HK-2 (cell line): Measurements from ENCODE around the gene IZUMO4.
A peak's percentile ranks its signal among the peaks of the same experiment; 100 is the strongest.
"Not testable (repeated sequence)": the region's sequence is repeated elsewhere in the genome, so short reads cannot be mapped to it uniquely, and the experiment has no call there.

Experiments used
- DNase-seq: peaks from one replicate; pipeline ENCODE4 v3.0.0-alpha.2; 2018; ENCODE audit not compliant: unreplicated experiment

IZUMO4 gene

DNA sequence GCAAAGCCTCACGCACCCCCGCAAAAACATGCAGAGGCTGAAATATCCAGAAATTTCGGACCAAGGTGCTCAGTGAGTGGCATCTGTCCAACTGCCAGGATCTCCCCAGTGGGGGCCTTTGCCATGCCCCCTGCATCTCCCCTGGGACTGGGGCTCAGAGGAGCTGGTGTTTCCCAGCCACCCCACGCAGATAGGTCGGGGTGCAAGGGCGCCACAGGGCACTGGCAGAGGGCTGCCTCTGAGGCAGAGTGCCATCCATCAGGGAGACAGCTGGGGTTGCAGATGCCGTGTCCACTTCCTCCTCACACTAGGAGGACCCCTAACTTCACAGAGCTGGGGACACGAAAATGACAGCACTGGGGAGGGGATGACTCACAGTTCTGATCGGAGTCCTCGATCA lies 26.3 kb downstream of the IZUMO4 start:
- no peak for DNase-seq

DNA sequence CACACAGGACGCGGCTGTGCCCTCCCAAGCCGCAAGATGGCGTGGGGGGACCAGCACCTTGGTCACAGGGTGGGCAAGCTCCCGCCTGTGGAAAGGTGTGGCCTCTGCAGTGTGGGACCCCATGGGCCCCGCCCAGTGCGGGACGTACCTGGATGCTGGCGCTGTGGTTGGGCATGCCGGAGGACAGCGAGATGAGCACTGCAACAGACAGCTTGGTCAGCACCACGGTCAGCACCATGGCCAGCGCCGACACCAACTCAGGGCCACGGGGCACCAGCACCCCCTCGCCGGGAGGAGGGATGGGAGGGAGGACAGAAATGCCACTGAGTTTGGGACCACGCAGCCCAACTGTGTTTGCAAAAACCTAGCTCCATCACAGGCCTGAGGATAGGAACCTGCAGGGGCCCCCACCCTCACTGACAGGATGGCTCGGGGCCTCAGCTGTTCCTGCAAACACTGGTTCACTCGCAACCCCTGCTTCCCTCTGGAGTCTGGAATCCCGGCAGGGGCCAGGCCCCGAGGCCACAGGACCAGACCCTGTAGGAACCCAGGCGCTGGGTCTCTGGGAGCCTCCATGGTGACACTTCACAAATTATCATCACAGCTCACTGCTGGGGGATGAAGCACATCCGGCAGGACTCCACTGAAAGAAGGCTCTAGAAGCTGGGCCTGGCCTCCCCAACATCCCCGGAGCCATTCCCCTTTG lies 27.1 kb downstream of the IZUMO4 start:
- peak; percentile 32 for DNase-seq

DNA sequence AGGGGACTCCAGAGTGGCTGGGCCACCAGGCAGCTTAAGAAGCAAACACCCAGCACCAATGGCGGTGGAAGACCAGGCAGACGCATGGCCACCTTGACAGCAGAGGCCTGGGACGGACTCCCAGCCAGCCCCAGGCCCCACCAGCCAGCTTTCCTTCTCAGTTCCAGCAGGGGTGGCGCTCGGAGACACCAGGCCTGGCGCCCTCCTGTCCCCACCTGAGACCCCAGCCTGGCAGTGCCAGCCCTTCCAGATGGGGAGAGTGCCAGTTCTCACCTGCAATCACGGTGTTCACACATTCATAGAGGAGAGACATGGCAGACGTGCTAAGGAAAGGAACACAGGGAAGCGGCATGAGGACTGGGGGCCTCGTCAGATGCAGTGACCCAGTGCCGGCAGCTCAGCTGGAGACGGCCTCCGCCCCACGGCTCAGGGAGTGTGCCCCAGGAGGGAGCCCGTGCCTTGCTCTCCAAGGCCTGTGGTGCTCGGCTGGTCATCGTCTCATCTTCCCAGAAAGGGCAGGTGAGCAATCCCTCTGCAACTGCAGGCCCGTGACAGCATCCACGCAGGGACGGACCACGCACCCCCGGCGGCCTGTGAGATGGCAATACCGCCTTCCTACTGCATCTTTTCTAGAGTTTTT lies 30.3 kb downstream of the IZUMO4 start:
- no peak for DNase-seq

DNA sequence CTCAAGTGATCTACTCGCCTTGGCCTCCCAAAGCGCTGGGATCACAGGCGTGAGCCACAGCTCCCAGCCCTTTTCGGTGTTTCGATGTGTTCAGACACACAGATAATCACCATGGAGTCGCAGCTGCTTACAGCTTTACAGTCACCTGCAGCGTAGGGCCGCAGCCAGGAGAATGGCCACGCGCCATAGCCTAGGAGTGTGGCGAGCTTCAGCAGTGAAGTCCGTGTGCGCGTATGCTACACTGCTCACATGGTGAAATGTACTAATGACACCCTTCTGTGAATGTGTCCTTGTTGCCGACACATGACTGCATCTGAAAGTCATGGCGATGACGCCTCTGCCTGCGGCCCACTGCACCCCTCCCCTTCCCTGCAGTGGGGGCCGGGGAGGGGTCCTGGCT lies 31.0 kb downstream of the IZUMO4 start:
- no peak for DNase-seq

DNA sequence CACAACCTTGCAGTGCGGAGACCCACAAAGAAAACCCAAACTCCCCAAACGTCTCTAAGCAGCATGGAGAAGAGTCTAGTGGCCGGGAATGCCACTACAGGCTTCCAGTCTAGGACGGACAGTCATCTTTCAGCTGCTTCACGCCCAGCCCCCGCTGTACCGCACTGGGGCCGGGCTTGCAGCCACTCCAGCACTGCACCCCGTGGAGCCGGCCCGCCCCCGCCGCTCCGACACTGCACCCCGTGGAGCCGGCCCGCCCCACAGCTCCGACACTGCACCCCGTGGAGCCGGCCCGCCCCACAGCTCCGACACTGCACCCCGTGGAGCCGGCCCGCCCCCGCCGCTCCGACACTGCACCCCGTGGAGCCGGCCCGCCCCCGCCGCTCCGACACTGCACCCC lies 31.5 kb downstream of the IZUMO4 start:
- not testable (repeated sequence) for DNase-seq

DNA sequence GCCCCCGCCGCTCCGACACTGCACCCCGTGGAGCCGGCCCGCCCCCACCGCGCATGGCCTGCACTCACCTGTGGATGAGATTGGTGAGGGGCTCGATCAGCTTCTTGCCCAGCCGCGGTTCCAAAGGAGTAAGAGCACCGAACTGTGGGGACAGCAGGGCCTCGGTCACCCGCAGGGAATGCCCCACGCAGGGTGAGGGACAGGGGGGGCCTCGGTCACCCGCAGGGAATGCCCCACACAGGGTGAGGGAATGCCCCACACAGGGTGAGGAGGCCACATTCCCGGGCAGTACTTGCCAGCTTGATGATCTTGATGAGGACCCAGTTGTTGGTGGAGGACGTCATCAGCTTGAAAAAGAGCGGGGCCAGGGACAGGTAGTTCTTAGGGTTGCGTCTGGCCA lies 32.3 kb downstream of the IZUMO4 start:
- no peak for DNase-seq

DNA sequence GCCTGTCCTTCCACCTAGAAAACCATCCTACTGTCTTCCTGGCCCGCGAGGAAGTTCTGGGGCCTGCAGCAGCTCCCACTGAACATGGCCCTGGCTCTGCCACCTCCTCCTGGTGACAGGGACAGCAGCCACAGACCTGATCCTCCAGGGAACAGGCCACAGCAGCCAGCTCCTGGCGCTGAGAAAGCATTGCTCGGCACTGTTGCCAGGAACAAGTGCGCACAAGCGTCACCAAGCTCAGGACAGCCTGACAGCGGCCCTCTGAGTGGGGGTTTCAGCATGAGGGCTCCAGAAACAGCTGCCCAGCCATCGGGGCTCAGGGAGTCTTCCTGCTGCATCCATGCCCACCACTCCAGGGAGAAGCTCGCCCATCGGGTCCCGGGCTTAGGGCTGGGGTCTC lies 32.8 kb downstream of the IZUMO4 start:
- DNase-seq: no peak

DNA sequence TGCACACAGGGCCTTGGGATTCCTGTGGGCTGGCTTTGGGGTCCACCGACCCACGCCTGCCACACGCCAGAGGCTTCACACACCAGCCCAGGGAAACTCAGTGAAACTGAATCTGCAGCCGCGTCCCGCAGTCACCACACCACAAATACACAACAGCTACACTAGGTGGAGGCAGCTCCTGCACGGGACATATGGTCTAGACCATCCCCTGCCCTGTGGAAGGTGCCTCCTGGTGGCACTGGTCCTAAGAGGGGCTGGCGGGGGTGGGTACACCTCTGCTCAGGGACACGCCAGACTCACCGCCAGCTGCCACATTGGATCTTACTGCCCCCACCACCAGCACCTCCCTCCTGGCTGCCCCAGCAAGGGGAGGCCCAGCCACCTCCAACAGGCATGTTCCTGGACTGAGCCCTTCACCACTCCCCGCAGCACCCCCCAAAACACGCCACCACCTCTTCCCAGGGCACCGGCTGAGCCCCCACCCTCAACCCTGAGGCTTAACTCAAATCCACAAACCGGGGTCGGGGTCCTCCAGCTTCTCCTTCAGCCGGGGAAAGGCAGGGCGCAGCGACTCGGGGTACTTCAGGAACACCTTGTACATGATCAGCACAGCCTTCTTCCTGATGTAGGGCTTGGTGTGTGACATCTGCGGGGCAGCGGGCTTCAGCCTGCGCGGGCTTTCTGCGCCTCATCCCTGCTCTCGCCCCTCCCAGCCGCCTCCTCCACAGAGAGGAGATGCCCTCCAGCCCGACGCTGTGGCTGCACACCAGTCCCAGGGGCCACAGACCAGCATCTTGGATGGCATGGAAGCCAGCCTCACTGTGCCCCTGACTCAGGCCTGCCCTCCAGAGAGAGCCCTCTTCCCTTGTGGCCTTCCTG lies 33.4 kb downstream of the IZUMO4 start:
- DNase-seq: no peak

DNA sequence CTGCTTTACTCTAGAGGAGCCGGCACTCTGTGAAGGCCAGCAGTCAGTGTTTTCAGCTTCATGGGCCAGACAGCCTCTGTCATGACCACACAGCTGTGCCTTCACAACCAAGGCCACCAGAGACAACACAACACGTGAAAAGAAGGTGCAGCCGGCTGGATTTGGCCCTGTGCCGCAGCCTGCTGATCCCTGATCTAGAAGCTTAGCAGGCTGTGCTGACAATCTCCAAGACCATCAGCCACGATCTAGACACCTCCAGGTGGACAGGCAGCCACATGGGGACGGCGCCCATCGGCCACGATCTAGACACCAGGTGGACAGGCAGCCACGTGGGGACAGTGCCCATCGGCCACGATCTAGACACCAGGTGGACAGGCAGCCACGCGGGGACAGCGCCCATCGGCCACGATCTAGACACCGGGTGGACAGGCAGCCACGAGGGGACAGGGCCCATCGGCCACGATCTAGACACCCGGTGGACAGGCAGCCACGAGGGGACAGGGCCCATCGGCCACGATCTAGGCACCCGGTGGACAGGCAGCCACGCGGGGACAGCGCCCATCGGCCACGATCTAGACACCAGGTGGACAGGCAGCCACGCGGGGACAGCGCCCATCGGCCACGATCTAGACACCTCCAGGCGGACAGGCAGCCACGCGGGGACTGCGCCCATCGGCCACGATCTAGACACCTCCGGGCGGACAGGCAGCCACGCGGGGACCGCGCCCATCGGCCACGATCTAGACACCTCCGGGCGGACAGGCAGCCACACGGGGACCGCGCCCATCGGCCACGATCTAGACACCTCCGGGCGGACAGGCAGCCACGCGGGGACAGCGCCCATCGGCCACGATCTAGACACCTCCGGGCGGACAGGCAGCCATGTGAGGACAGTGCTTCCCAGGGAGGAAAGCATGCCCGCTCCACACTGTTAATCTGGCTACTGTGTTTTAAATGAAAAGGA lies 34.6 kb downstream of the IZUMO4 start:
- DNase-seq: not testable (repeated sequence)

DNA sequence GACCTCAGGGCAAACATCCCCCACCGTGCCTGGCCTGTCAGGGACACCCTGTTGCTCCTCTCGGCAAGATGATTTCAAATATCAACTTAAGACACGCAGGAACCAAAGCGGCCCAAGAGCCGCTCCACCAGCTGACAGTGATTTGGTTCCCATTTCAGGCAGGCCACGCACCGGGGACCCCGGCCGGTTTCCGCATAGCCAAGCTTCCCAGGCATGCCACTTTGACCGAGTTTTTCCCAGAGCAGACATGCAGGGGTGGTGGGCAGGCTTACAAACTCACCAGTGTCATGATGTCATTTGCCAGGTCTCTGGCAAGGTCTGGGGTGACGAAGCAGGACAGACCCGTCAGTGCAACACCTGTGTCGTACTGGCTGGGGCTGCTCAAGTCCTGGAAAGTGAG lies 35.5 kb downstream of the IZUMO4 start:
- no peak for DNase-seq

DNA sequence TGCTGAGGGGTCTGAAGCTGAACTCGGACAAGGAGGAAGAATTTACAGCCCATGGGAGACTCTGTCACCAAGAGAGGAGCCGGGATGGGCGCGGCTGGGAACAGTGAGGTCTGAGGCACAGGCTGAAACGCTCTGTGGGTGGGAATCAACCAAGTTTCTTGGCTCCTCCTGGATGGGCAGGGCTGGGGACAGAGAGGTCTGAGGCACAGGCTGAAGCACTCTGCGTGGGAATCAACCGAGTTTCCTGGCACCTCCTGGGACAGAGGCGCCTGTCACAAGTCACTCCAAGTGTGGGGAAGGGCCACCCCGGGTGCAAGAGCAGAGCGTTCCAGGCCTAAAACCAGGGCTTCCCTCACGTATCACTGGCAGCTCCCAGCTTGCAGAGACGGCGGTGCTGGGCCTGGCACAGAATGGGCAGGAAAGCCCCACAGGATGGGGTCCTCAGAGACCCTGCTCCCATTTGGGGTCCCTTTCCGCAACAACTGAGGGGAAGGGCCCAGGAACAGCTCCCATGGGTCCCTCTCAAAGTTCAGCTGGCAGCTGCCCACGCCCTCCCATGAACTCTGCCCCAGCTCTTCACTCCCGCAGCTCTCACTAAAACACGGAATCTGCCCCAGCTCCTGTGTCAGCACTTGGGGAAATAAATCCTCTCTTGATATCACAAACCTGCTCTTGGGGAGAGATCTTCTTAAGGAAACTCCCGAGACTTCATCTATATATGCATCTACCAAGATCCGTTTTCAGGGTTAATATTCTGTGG lies 36.2 kb downstream of the IZUMO4 start:
- DNase-seq: no peak

DNA sequence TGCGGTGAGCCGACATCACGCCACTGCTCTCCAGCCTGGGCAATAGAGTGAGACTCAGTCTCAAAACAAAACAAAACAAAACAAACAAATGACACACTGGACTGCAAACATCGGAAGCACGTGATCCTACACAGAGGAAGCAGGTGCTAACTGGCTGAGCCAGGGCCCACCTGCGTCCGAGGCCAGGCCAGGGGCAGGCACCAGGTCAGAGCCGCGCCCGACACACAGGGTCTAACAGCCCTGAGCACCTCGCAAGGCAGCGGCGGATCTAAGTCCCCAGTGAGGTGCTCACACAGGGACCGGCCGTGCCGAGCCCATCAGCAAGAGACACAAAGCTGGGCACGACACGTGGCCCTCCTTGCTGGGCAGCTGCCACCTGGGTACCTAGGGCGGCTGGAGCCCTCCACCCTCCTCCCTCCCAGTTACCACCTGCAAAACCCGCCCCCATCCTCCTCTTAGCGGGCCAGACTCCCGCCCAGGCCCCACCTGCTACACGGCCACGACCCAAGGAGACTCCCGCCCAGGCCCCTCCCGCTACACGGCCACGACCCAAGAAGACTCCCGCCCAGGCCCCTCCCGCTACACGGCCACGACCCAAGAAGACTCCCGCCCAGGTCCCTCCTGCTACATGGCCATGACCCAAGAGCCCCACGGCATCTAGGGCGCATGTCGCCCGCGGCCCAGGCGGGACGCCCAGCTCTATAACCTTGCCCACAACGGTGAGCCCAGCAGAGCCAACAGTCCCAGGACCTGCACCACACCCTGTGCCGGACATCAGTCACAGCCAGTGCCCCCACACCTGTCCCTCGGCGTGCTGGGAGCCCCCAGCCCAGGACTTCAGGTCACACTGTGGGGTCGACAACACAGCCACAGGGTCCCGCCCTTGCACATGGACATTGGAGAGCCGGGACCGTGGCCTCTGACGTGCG lies 39.0 kb downstream of the IZUMO4 start:
- DNase-seq: no peak

DNA sequence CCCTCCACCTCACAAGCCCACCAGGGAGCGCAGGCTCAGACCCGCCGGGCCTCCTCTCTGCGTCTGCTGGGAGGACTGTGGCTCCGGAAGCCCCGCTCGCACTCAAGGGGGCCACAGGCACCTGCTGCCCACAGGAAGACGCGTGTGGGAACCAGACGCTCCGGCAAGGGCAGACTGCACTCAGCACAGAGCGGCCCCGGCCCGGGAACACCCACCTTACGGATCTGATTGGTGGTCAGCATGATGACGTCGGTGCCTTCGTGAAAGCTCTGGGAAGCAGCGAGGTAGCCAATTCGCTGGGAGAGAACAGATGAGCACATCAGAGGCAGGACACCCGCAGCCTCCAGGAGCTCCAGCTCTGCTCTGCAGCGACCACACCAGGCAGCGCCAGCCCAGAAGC lies 40.1 kb downstream of the IZUMO4 start:
- DNase-seq: no peak

DNA sequence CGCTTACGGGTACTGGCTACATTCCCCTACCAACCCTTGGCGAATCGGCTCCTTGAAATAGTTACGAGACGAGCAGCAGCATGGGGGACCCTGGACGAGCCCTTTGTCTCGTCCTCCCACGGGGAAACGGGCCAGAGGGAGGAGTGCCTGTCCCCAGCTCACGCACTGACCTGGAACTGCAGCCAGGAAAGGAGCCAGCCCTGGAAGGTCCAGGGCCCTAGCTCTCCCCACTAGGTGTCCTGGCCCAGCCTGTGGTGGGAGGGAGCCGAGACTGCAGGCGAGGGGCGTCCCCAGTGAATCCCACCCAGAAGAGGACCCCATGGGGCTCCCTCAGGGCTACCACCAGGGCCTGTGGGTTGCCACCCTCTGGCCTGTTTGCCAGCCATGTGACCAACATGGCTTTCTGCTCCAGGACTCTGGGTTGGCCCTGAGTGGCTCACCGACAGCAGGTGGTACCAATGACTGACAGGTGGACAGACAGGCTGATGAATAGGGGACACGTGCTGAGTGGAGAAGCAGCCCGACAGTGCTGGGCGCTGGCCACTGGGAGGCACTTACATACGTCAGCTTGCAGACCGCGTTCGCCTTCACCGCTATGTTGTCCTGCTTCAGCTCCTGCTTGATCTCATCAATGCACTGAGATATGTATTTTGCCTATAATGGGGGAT lies 41.5 kb downstream of the IZUMO4 start:
- no peak for DNase-seq

DNA sequence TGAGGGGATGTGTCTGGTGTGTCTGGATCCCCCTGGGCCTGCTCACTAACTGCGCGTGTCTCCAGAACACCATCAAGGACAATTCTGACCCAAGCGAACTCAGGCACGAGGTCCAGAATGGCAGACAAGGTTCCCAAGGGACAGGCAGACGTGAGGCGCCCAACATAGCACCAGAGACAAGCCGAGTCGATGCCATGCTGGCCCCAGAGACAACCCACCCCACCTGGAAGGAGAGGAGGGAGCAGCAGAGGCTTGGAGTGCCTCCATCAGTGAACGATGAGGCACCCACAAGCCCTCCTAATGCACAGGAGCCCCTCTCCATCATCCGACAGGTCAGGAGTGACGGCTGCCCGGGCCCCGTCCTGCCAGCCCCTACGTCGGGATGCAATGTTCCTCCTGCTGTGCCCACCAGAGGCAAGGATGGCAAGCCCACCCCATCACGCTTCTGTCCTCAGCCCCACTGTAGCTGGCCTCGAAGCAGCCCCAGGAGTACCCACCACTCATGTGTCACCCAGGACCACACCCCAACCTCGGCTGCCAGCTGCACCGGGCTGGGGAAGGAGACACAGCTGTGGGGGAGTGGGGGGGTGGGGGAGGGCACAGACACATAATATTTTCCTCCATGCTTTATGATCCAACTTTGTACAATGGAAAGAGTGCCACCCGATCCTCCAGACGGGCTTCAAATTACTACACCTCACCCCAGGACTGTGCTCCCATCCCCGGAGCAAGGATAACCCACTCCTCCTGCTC lies 42.8 kb downstream of the IZUMO4 start:
- DNase-seq: no peak

DNA sequence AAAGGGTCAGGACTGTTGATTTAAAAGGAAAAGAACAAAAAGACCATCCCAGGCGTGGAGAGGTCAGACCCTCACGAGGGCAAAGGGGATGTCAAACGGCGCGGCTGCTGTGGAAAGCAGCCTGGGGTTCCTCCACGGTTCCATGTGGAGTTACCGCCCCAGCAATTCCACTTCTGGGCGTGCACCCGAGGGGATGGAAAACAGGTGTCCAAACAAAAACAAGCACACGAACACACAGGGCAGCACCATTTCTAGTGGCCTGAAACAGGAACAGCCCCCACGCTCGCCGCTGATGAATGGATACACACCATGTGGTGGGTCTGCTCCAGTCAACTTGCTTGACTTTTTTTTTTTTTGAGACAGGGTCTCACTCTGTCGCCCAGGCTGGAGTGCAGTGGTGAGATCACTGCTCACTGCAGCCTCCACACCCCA lies 43.4 kb downstream of the IZUMO4 start:
- DNase-seq: no peak

DNA sequence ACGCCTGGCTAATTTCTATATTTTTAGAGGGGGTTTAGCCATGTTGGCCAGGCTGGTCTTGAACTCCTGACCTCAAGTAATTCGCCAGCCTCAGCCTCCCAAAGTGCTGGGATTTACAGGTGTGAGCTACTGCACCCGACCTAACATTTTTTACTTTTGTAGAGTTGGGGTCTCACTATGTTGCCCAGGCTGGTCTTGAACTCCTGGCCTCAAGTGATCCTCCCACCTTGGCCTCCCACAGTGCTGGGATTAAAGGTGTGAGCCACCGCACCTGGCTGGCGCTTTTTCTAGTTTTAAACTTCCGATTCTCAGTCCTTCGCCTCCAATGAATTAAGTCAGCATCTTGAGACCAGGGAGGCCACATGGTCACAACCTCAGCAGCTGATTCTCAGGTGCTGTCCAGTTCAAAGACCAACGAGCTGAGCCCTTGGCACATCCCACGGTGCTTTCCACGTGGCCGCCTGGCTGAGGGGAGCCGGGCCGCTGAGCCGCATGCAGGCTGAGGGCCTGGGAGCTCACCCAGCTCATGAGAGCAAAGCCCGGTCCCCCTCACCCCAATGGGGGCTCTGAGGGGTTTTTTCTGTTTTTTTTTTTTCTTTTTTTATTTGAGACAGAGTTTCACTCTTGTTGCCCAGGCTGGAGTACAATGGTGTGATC lies 45.6 kb downstream of the IZUMO4 start:
- DNase-seq: no peak

DNA sequence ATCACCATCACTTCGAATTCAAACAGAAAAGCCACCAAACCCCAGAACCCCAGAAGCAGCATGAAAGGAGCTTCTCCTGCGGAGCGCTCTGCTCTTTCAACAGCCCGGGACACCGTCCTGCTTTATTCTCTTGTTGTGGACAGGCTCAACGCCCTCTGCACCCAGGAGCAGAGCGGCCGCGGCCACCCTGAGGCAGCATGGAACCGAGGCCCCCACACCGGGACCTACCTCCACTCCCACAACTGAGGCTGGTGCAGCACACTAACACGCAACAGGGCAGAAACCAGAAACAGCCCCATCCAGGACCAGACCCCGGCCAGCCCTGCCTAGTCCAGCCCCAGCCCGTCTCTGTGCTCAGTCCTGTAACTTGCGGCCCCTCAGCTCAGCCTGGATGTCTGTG lies 47.5 kb downstream of the IZUMO4 start:
- no peak for DNase-seq
